Body of pancreas (tissue), 4 donors: ENCODE data around the gene RANBP3. TPM values are rescaled to one million over a fixed set of nuclear protein-coding genes. Genes with fewer than 3 reads are reported as not detected.
"Not testable (repeated sequence)": the region's sequence is repeated elsewhere in the genome, so short reads cannot be mapped to it uniquely, and the experiment has no call there.

Source experiments
- ATAC-seq: fragments of 150-250 bp; one replicate; pipeline ENCODE4 v1.9.1; 2016
- DNase-seq, 4 donors: peaks; one replicate each; pipeline ENCODE4 v3.0.0-alpha.2; 2019
- H3K27ac ChIP-seq, 4 donors: fragments of 200-600 bp; sonication (generic); 1 replicate in 3 of 4; 2 replicates in 1 of 4; pipeline versions ENCODE4 v1.5.1 to v1.6.1; 2016 to 2019; ENCODE audit warnings: mild to moderate bottlenecking in 1 of 4, mixed read lengths in 1 of 4, moderate library complexity in 1 of 4
- H3K27me3 ChIP-seq, 2 donors: fragments of 200-600 bp; sonication (generic); one replicate each; pipeline ENCODE4 v1.6.0; 2016; ENCODE audit warnings: mild to moderate bottlenecking in 1 of 2
- H3K36me3 ChIP-seq, 2 donors: fragments of 200-600 bp; sonication (generic); replicated peaks in 1 of 2; 2 replicates each; pipeline ENCODE4 v1.5.1; 2016; ENCODE audit warnings: low read depth in 2 of 2; ENCODE audit not compliant: insufficient read depth in 1 of 2
- H3K4me1 ChIP-seq: fragments of 200-600 bp; sonication (generic); one replicate; pipeline ENCODE4 v1.6.0; 2016
- H3K4me3 ChIP-seq, 2 donors: fragments of 200-600 bp; sonication (generic); 1 replicate in 1 of 2; 2 replicates in 1 of 2; pipeline ENCODE4 v1.5.1; 2016 to 2019
- H3K9me3 ChIP-seq, 3 donors: fragments of 200-600 bp; sonication (generic); 1 replicate in 2 of 3; 2 replicates in 1 of 3; pipeline ENCODE4 v1.5.1; 2016
- POLR2A ChIP-seq, 3 donors: fragments of 450-650 bp; IDR thresholded peaks; one replicate each; pipeline ENCODE4 v1.6.1; 2016; ENCODE audit warnings: antibody characterized with exemption in 3 of 3, mild to moderate bottlenecking in 2 of 3
- WGBS, 2 donors: methylation state at CpG; one replicate each; pipeline ENCODE4 v1.1.5; 2017; 5-methylcytosine and 5-hydroxymethylcytosine counted together
- intact Hi-C: fragments of 100-400 bp; cut with DNase I; formaldehyde crosslinking; loops from one replicate; pipeline ENCODE4 v1.15.1; 2023
- total RNA-seq, 2 donors: library from RNA; depleted of rRNA; stranded (reverse); fragments of >200 nt; gene quantifications; one replicate each; pipeline ENCODE4 v1.1.0, GENCODE V29; 2016
- TF ChIP-seq, protein P1 (sequence below), 7 experiments: fragments of 450-650 bp in 4 of 7; fragments of 200-600 bp in 3 of 7; sonication (generic) in 3 of 7; IDR thresholded peaks; one replicate each; pipeline ENCODE4 v1.5.1; 2016 to 2019; ENCODE audit warnings: antibody characterized with exemption in 7 of 7

RANBP3 gene
- total RNA-seq, 2 donors from 2014 or later = 62.0 to 90.0 TPM

DNA sequence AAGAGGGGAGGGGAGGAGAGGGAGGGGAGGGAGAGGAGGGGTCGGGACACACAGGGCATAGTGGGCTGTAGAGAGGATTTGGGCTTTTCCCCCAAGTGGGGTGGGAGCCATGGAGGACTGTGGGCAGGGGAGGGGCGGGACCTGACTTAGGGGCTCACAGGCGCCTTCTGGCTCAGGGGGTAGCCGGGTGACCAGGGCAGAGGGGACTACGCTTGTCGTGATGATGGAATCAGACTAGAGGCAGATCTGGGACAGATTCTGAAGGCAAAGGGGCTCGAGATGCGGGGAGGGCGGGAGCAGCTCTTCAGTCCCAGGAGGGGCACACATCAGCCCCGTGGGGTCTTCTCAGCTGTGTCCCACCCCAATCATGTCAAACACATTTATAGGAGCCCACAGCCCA lies 87.8 kb downstream of the RANBP3 start:
- no peak for DNase-seq
- H3K27me3 ChIP-seq = no peaks in the 10 kb centered on the region
- H3K27ac ChIP-seq = no peak overlapping the region
- H3K9me3 ChIP-seq = no peaks in the 10 kb centered on the region
- no peaks in the 10 kb centered on the region for H3K36me3 ChIP-seq
- H3K4me3 ChIP-seq = no peak overlapping the region
- H3K4me1 ChIP-seq = peaks cover 4% of the 10 kb centered on the region
- TF ChIP-seq, protein P1, sequence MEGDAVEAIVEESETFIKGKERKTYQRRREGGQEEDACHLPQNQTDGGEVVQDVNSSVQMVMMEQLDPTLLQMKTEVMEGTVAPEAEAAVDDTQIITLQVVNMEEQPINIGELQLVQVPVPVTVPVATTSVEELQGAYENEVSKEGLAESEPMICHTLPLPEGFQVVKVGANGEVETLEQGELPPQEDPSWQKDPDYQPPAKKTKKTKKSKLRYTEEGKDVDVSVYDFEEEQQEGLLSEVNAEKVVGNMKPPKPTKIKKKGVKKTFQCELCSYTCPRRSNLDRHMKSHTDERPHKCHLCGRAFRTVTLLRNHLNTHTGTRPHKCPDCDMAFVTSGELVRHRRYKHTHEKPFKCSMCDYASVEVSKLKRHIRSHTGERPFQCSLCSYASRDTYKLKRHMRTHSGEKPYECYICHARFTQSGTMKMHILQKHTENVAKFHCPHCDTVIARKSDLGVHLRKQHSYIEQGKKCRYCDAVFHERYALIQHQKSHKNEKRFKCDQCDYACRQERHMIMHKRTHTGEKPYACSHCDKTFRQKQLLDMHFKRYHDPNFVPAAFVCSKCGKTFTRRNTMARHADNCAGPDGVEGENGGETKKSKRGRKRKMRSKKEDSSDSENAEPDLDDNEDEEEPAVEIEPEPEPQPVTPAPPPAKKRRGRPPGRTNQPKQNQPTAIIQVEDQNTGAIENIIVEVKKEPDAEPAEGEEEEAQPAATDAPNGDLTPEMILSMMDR (IDR thresholded peaks at IDR 0.05) = no peak
- no peak for TF ChIP-seq POLR2A (IDR thresholded peaks at IDR 0.05)
- 45 to 53% methylated on average over 8 to 10 of the region's 10 CpGs for WGBS, 2 donors
- intact Hi-C loops = loop anchor here (5.0 kb wide), 1 partner anchor 83 kb away; the partner anchor contains the start of gene NRTN
- ATAC-seq = no peak

DNA sequence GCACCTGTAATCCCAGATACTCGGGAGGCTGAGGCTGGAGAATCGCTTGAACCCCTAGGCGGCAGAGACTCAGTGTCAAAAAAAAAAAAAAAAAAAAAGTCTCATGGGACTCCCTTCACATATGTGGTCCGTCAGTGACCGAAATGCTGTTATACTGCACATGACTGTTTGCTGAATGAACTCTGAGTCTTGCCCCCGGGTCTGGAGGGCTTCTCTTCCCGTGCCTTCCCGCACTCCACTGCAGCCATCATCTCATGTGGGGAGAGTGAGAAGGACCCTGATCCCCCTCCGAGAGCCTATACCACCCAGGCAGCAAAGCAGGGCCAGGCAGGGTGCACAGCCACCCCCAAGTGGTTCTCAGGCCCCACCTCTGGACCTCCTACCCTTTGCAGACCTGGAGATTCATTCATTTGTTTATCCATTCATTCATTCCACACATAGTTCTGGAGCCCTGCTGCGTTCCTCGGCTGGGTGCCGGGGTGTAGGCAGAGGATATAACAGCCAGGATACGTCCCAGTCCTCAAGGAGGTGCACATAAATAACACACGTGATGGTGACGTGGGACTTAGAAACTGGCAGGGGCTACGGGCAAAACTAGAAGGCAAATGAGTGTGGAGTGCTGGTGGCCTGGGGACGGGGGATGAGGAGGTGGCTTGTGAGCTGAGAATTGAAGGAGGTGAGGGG lies 88.5 kb downstream of the RANBP3 start:
- Histone ChIP-seq H3K9me3 (no peaks in the 10 kb centered on the region), H3K27me3 (no peaks in the 10 kb centered on the region), H3K4me1 (peaks cover 4% of the 10 kb centered on the region), H3K4me3 (no peak overlapping the region), H3K27ac (no peak overlapping the region), H3K36me3 (no peaks in the 10 kb centered on the region)
- intact Hi-C loops = no loop called here
- ATAC-seq (no peak), DNase-seq (no peak)
- WGBS, 2 donors = 46 to 63% methylated on average over 17 of the region's 17 CpGs
- TF ChIP-seq, protein P1 (IDR thresholded peaks at IDR 0.05) = no peak
- no peak for TF ChIP-seq POLR2A (IDR thresholded peaks at IDR 0.05)

DNA sequence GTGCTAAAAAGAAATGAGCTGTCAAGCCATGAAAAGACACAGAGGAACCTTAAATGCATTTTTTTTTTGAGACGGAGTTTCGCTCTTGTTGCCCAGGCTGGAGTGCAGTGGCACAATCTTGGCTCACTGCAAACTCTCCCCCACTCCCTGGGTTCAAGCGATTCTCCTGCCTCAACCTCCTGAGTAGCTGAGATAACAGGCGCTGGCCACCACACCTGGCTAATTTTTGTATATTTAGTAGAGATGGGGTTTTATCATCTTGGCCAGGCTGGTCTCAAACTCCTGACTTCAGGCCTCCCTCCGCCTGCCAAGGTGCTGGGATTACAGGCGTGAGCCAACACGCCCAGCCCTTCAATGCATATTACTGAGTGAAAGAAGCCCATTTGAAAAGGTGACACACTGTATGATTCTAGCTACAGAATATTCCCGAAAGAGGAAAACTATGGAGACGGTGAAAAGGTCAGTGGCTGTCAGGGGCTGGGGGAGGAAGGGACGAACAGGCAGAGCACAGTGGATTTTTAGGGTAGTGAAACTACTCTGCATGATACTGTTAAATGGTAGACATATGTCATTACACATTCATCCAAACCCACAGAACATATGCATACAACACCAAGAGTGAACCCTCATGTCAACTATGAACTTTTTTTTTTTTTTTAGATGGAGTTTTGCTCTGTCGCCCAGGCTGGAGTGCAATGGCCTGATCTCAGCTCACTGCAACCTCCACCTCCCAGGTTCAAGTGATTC lies 93.7 kb downstream of the RANBP3 start:
- H3K9me3 ChIP-seq = not testable (repeated sequence)

DNA sequence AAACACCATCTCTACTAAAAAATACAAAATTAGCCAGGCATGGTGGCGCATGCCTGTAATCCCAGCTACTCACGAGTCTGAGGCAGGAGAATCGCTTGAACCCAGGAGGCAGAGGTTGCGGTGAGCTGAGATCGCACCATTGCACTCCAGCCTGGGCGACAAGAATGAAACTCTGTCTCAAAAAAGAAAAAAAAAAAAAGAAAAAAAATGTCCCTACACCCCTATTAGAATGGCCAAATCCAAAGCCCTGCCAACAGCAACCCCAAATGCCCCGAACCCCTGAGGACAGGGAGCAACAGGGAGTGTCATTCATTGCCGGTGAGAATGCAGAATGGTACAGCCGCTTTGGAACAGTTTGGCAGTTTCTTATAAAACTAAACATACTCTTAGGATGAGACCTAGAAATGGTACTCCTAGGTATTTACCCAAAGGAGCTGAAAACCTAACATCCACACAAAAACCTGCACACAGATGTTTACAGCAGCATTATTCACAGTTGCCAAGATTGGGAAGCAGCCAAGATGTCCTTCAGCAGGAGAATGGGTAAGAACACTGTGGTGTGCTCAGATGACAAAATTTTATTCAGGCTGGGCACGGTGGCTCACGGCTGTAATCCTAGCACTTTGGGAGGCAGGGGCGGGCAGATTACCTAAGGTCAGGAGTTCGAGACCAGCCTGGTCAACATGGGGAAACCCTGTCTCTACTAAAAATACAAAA lies 94.6 kb downstream of the RANBP3 start:
- intact Hi-C loops, DNase-seq, H3K9me3 ChIP-seq, H3K4me1 ChIP-seq, H3K27ac ChIP-seq, H3K4me3 ChIP-seq, H3K27me3 ChIP-seq, ATAC-seq, H3K36me3 ChIP-seq: not testable (repeated sequence)
- 59 to 67% methylated on average over 13 of the region's 13 CpGs for WGBS, 2 donors

More for the DNA sequence above, 93.7 kb downstream of the RANBP3 start:
- H3K36me3 ChIP-seq, H3K4me1 ChIP-seq, H3K27me3 ChIP-seq, H3K4me3 ChIP-seq, ATAC-seq, intact Hi-C loops, DNase-seq, H3K27ac ChIP-seq: not testable (repeated sequence)
- WGBS, 2 donors = 70 to 79% methylated on average over 11 of the region's 11 CpGs

DNA sequence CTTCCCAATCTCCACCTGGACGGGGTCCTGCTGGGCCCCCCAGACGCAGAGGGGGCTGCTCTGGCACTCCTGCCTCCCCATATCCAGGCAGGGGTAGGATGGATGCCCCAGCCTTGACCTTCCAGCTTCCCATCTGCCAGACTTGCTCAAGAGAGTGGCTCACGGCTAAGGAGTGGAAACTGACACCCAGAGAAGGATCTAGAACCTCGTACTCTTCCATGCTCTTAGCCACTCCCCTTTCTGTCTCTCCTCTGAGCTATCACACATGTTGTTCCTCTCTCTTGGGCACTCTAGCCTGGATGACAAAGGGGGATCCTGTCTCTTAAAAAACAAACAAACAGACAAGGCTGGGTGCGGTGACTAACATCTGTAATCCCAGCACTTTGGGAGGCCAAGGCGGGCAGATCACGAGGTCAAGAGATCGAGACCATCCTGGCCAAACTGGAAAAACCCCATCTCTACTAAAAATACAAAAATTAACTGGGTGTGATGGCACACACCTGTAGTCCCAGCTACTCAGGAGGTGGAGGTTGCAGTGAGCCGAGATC lies 95.4 kb downstream of the RANBP3 start:
- Histone ChIP-seq H3K27ac (no peak overlapping the region), H3K4me1 (peaks cover 3% of the 10 kb centered on the region), H3K27me3 (no peaks in the 10 kb centered on the region), H3K4me3 (no peak overlapping the region), H3K9me3 (no peaks in the 10 kb centered on the region), H3K36me3 (no peaks in the 10 kb centered on the region)
- ATAC-seq (no peak), DNase-seq (no peak)
- intact Hi-C loops = no loop called here
- WGBS, 2 donors = 50 to 77% methylated on average over 5 to 9 of the region's 9 CpGs
- TF ChIP-seq, protein P1 (IDR thresholded peaks at IDR 0.05) = no peak
- TF ChIP-seq POLR2A (IDR thresholded peaks at IDR 0.05) = no peak
